LNCaP clone FGC (cell line): ENCODE measurements around the gene RPP25.

Experiments
- DNase-seq: peaks from one replicate; pipeline ENCODE4 v3.0.0-alpha.2; 2011; ENCODE audit warnings: low read depth
- H3K4me3 ChIP-seq: 2 replicates; pipeline ENCODE4 v1.5.1; 2011; ENCODE audit warnings: mild to moderate bottlenecking, low read depth, low read length, control low read depth
- CTCF ChIP-seq: IDR thresholded peaks from 2 replicates; pipeline ENCODE4 v1.5.1; 2012; ENCODE audit warnings: mild to moderate bottlenecking; ENCODE audit not compliant: control insufficient read depth, insufficient read depth; ENCODE audit errors: extremely low read depth

RPP25 gene

GRCh38 chr15:74982183-74982582 lies 25.6 kb upstream of the RPP25 start:
- no peak for DNase-seq
- no peak for TF ChIP-seq CTCF
- no peak overlapping the region for H3K4me3 ChIP-seq

GRCh38 chr15:74978503-74978902 lies 21.9 kb upstream of the RPP25 start:
- TF ChIP-seq CTCF: no peak
- DNase-seq: no peak
- no peak overlapping the region for H3K4me3 ChIP-seq

- TF ChIP-seq CTCF: no peak
- H3K4me3 ChIP-seq: no peak overlapping the region
- no peak for DNase-seq
Observed at GRCh38 chr15:74978077-74978476, 21.5 kb upstream of the RPP25 start.

- DNase-seq: no peak
- no peak for TF ChIP-seq CTCF
- no peak overlapping the region for H3K4me3 ChIP-seq
Observed at GRCh38 chr15:74977599-74977998, 21.0 kb upstream of the RPP25 start.

- TF ChIP-seq CTCF: peak; percentile 35
- no peak overlapping the region for H3K4me3 ChIP-seq
- DNase-seq: no peak
Observed at GRCh38 chr15:74976159-74976558, 19.6 kb upstream of the RPP25 start.

- no peak for DNase-seq
- no peak overlapping the region for H3K4me3 ChIP-seq
- TF ChIP-seq CTCF: no peak
Observed at GRCh38 chr15:74967670-74968069, 11.1 kb upstream of the RPP25 start.

- no peak overlapping the region for H3K4me3 ChIP-seq
- DNase-seq: no peak
- TF ChIP-seq CTCF: no peak
Observed at GRCh38 chr15:74964794-74965193, 8.2 kb upstream of the RPP25 start.
